ENCODE measurements around the gene PLEKHH2. TPM values are rescaled to one million over a fixed set of nuclear protein-coding genes. Genes with fewer than 3 reads are reported as not detected.

Gene PLEKHH2
- total RNA-seq, 1 experiment from 2014 or later, result 3.1 TPM

DNA sequence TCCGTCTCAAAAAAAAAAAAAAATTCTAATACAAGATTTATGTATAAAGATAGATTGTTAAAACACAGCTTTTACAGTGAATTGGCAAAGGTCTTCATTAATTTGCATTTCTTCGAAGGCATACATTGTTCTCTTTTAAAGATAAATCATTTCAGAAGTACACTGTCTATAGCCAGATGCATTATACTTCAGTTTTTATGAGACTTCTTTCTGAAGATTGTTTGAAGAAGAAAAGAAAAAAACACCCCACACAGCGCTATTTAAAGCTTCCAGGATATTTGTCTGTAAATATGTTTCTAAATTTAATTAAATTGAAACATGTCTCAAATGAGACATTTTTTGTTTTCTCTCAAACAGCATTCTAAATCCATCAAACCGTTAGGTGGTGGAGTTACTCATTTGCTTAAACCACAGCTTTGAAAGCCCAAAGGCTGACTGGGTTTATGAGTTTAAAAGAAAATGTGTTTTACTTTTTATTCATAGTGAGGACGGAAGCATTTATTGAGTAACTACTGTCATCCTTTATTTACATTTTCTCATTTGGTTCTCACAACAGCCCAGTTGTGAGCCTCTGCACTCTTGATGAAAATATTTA is 81.6 kb downstream of the PLEKHH2 start:
- H3K9me3 Mint-ChIP-seq, result no peaks in the 10 kb centered on the region
- Histone ChIP-seq H3K4me1 (ENCODE audit: insufficient read depth, low read length) (peaks cover 6% of the 10 kb centered on the region), H3K14ac (ENCODE audit: insufficient read depth, low read length) (no peak overlapping the region), H3K4me2 (ENCODE audit: insufficient read depth, insufficient read length, low read length) (no peak overlapping the region), H4K8ac (replicated peaks; ENCODE audit: insufficient read length, low read depth, low read length) (no peak overlapping the region), H4K20me1 (ENCODE audit: control insufficient read depth, insufficient read depth, insufficient read length) (no peaks in the 10 kb centered on the region), H3K4ac (ENCODE audit: low read depth, low read length) (no peak overlapping the region), H3K23ac (ENCODE audit: insufficient read length, low read depth, low read length) (no peak overlapping the region), H4K5ac (ENCODE audit: insufficient read length, low read depth, low read length) (no peak overlapping the region), H3K9me3 (ENCODE audit: control insufficient read depth, low read depth, low read length) (no peaks in the 10 kb centered on the region), H3K79me1 (ENCODE audit: insufficient read depth, low read depth, low read length, poor library complexity, severe bottlenecking) (no peaks in the 10 kb centered on the region), H2AFZ (ENCODE audit: low read length) (no peak overlapping the region), H2BK5ac (ENCODE audit: insufficient read length, low read length) (no peak overlapping the region), H3K56ac (ENCODE audit: insufficient read length, low read depth, low read length) (no peak overlapping the region), H3K23me2 (ENCODE audit: insufficient read length, low read depth, low read length, poor library complexity, severe bottlenecking) (no peaks in the 10 kb centered on the region), H3K27ac (ENCODE audit: insufficient read length, low read depth, low read length) (no peak overlapping the region), H3K79me2 (ENCODE audit: insufficient read depth, low read length) (no peaks in the 10 kb centered on the region; the same call in 1 of the 2 replicates), H4K91ac (ENCODE audit: insufficient read length, low read depth, low read length) (no peak overlapping the region), H2BK20ac (ENCODE audit: low read depth, low read length, poor library complexity, severe bottlenecking) (no peak overlapping the region), H2BK15ac (ENCODE audit: low read depth, low read length) (no peak overlapping the region), H3K27me3 (ENCODE audit: insufficient read depth, low read length) (no peaks in the 10 kb centered on the region), H3K18ac (ENCODE audit: insufficient read length, low read depth, low read length) (no peak overlapping the region), H2AK5ac (ENCODE audit: insufficient read length, low read length) (no peak overlapping the region), H2BK12ac (ENCODE audit: insufficient read length, low read depth, low read length) (no peak overlapping the region), H3T11ph (ENCODE audit: low read length) (no peak overlapping the region), H3K9ac (ENCODE audit: extremely low read depth, insufficient read length, low read length) (no peak overlapping the region), H2BK120ac (ENCODE audit: low read depth, low read length, poor library complexity, severe bottlenecking) (no peak overlapping the region)
- no peak overlapping the region for H3K27ac Mint-ChIP-seq
- no peaks in the 10 kb centered on the region for H3K27me3 Mint-ChIP-seq (ENCODE audit: low read depth)
- TF ChIP-seq, protein P1, sequence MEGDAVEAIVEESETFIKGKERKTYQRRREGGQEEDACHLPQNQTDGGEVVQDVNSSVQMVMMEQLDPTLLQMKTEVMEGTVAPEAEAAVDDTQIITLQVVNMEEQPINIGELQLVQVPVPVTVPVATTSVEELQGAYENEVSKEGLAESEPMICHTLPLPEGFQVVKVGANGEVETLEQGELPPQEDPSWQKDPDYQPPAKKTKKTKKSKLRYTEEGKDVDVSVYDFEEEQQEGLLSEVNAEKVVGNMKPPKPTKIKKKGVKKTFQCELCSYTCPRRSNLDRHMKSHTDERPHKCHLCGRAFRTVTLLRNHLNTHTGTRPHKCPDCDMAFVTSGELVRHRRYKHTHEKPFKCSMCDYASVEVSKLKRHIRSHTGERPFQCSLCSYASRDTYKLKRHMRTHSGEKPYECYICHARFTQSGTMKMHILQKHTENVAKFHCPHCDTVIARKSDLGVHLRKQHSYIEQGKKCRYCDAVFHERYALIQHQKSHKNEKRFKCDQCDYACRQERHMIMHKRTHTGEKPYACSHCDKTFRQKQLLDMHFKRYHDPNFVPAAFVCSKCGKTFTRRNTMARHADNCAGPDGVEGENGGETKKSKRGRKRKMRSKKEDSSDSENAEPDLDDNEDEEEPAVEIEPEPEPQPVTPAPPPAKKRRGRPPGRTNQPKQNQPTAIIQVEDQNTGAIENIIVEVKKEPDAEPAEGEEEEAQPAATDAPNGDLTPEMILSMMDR (conservative IDR thresholded peaks at IDR 0.05), result no peak
- no CpG with 5 or more reads among the region's 5 CpGs for WGBS (ENCODE audit: extremely low coverage, insufficient read length, low lambda C conversion rate)
- 0 out of 7 replicates have a peak, but pooled peaks cover 0 to 3% (median 2%) of the 10 kb centered on the region in 3 experiments for H3K36me3 Mint-ChIP-seq (ENCODE audit: insufficient read depth in 1 of 3, low read depth in 3 of 3)
- H3K4me3 Mint-ChIP-seq, result no peak overlapping the region
- DNase-seq, result no peak
- H3K4me1 Mint-ChIP-seq, result peaks cover 16 to 18% of the 10 kb centered on the region in 2 experiments

Data from H9 (cell line).